Activated CD4-positive, alpha-beta T cell treated with anti-CD3 and anti-CD28 coated beads, Interleukin-2, amount 50 U/mL, for 48 hours (primary cell): ENCODE results near the gene PPT1.

Experiments
- DNase-seq, 2 experiments: peaks; one replicate each; pipeline ENCODE4 v3.0.0-alpha.2; 2020

Gene PPT1

DNA sequence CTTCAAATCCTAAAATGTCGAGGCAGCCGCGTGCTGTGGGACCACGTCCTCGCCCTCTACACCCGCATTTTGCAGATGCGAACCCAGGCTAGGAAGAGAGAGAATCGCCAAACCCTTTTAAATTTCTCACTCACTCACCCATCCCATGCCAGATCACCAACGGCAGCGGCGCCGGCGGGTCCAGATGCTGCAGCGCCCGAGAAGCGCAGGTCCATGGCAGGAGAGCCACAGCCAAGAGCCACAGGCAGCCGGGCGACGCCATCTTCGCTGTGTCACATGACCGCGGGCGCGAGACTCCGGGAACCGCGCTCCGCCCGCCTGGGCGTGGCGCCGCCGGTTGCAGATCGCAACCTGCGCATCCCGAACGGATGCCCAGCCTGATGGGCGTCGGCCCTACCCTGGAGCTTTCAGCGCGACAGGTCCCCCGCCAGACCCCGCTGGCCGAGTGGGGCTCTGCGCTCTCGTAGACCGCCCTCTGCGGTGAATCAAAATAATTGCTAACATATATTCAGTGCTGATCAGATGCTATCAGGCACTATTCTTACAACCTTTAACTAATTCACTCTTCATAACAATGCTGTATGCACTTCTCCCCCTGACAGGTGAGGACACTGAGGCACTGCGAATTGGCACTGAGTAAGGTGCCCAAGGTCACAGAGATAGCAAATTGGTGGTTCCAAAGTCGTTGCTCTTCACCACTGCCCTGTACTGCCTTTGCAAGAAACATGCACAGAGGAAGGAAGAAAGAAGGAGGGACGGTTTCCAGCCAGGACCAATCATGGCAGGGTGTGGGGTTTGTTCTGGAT is at the start of gene PPT1:
Gene PPT1 (minus strand): TSS at position 276 of the 806 bp plus-strand sequence. CDS start 14 bp downstream, at position 262.
- peak; percentile 78 to 85 for DNase-seq

GRCh38 chr1:40143891-40144575 is 47.0 kb upstream of the PPT1 start:
- peak; percentile 52 to 65 for DNase-seq

GRCh38 chr1:40141878-40142535 is 45.0 kb upstream of the PPT1 start:
- no peak for DNase-seq

DNA sequence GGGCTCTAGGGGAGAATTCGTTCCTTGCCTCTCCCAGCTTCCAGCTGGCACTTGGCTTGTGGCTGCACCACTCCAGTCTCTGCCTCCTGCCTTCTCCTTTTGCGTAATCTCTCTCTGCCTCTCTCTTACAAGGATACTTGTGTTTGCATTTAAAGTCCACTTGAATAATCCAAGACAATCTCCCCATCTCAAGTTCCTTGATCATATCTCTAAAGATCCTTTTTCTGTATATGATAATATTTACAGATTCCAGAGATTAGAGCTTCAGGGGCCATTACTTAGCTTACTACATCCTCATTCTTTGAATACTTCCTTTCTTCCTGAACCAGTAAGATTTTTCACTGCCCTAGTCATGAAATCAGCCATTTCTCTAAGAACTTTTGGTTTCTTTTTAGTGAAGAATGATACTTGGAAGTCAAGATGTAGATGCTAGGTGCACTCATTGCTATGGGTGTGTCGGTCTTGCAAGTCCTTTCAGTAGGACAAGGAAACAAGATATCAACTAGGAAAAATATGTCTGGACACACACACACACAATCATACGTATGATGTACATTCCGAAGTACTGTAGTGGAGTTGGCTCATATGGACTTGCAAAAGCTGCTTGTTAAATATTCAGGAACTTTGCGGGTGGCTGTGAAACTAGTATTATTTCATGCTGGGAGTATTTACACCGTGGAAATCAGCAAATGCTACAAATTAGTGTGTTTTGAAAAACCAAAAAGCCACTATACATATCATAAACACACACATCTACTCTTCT is 43.3 kb upstream of the PPT1 start:
- no peak for DNase-seq

GRCh38 chr1:40133839-40134238 is 36.8 kb upstream of the PPT1 start:
- no peak for DNase-seq

DNA sequence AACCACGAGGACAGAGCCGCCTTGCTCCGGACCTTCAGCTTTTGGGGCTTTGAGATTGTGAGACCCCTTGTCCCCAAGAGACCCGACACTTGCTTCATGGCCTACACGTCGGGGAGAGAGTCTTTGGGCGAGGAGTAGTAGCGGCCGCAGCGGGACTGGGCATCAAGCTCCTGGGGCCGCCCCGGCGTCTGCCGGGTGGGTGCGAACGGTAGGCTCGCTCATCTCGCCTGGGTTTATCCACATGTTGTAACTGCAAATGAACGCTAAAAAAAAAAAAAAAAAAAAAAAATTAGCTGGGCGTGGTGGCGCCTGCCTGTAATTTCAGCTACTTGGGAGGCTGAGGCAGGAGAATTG is 36.2 kb upstream of the PPT1 start:
- no peak for DNase-seq

DNA sequence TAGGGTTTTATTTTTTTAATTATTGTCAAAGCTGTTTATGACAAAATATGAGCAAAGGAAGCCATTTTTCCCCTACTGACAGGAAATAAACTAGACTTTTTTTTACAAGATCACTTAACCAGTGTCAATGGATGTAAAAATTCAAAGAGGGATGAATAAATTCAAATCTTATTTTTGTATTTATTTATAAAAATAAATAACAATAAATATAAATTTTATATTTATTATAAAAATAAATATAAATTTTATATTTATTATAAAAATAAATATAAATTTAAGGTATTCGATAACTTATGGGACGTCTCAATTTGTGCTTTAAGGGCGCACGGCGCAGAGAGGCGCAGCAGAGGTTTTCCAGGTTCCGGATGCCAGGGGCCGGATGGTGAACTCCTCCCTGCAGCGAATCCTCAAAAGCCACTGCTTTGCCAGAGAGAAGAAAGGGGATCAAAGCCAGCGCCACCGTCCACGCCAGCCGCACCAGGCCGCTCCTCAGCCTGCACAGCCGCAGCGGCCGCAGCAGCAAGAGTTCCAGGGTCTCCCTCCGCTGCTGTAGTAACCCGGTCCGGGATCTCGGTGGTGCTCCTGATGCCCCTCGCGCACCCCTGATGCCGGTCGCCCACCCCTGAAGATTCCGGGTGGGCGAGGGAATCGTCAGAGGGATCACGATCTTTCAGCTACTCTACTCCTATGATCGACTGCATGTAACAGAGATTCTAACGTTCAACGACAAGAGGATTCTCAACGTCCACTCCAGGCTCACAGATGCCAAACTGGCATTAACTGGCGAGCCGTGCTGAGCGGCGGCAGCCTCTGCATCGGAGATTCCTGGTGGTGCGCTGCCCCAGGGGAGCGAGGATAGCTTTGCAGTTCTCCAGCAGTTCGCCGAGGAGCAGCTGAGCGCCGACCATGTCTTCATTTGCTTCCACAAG is 35.6 kb upstream of the PPT1 start:
- no peak for DNase-seq

DNA sequence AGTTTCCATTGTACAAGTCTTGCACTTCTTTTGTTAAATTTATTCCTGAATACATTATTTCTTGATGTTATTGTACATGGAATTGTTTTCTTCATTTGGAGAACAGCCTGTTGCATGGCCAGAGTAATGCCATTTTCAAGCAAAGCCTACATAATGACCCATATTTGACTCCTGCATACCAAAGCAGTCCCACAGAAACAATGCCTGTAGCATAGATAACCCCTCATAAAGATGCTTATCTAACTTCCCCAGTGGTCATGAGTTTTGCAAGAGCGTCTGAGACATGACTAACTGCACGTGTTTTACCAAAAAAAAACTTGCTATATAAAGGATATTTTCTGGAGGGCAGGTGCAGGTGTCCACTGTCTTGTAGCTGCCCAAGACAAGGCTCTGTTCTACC is 33.8 kb upstream of the PPT1 start:
- DNase-seq: no peak

DNA sequence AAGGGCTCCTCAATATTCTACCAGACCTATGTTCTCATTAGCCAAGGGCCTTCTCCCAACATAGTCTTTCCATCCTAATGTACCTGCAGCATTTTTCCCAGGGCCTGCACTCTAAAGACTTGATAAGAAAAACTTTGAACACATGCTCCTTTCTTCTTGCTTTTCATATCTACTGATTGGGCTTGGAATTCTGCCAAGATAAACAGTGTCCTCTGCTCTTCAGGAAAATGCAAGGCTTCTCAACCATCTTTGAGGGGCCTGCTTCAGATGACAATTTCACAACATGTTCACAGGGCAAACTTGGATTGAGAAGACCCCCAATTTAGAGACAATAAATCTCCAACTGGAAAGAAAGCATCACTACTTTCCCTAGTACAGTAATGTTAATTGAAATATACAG is 25.8 kb upstream of the PPT1 start:
- no peak for DNase-seq

DNA sequence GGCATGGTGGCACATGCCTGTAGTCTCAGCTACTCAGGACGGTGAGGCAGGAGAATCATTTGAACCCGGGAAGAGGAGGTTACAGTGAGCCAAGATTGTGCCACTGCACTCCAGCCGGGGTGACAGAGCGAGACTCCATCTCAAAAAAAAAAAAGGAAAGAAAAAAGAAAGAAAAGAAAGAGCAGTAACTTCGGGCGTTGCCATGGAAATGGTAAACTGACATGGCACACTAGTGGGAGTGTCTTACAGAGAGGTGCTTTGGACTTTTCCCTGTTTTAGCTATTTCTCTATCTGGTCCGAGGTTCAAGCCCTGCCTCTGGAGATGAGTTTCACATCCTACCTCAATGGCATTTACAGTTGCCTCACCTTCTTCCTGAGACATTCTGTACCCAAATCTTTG is 23.1 kb upstream of the PPT1 start:
- no peak for DNase-seq

GRCh38 chr1:40114400-40114799 is 17.3 kb upstream of the PPT1 start:
- DNase-seq: no peak

- DNase-seq: no peak
Measured at GRCh38 chr1:40110389-40110788, 13.3 kb upstream of the PPT1 start.

GRCh38 chr1:40107290-40107959 is 10.4 kb upstream of the PPT1 start:
- no peak for DNase-seq

DNA sequence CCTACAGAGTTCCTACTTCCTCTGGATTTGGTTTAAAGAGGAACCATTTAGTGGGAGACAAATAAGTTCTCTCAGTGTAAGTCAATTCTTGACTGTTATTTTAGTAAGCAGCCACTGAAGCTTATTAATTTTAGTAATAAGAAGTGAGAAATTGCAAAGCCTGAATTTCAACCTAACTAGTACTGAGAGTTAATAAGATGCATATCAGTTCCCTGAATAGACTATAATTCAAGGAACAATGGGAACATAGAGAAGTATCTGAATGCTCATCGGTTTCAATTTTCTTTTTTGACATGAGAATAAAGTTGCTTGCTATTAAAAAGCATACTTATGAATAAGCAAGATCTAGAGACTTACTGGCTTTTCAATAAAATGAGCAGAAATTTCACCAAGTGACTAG is 8.0 kb upstream of the PPT1 start:
- DNase-seq: no peak

DNA sequence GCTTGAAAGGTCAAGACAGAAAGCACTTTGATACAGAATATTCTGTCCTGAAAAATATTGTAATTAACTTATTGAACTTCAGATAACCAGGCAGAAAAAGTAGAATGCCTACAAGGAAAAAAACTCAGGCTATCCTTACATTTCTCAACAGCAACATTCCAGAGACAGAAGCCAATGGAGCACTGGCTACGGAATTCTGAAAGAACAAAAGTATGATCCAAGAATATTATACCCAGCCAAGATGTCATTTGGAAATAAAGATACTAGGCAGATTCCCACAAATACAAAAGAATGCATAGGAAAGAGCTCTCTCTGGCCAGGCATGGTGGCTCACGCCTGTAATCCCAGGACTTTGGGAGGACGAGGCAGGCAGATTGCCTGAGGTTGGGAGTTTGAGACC is 5.8 kb upstream of the PPT1 start:
- no peak for DNase-seq

GRCh38 chr1:40102038-40102437 is 5.0 kb upstream of the PPT1 start:
- DNase-seq: no peak

DNA sequence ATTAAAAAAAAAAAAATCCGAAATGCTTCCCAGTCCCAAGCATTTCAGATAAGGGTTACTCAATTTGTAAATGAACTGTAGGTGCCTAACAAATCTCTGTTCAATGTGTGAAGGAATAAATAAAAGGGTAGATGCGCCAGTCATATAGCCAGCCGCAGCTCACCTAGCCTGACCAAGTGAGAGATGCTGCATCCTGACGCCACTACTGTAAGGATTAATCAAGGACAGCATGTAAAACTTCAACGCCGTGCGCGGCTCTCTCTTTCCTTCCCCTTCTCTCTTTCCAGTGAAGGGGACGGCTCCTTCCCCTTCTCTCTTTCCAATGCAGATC is 441 bp downstream of the PPT1 start:
- no peak for DNase-seq

- DNase-seq: no peak
Measured at GRCh38 chr1:40095806-40096205, 1.2 kb downstream of the PPT1 start.

- no peak for DNase-seq
Measured at GRCh38 chr1:40094466-40095110, 2.5 kb downstream of the PPT1 start.

DNA sequence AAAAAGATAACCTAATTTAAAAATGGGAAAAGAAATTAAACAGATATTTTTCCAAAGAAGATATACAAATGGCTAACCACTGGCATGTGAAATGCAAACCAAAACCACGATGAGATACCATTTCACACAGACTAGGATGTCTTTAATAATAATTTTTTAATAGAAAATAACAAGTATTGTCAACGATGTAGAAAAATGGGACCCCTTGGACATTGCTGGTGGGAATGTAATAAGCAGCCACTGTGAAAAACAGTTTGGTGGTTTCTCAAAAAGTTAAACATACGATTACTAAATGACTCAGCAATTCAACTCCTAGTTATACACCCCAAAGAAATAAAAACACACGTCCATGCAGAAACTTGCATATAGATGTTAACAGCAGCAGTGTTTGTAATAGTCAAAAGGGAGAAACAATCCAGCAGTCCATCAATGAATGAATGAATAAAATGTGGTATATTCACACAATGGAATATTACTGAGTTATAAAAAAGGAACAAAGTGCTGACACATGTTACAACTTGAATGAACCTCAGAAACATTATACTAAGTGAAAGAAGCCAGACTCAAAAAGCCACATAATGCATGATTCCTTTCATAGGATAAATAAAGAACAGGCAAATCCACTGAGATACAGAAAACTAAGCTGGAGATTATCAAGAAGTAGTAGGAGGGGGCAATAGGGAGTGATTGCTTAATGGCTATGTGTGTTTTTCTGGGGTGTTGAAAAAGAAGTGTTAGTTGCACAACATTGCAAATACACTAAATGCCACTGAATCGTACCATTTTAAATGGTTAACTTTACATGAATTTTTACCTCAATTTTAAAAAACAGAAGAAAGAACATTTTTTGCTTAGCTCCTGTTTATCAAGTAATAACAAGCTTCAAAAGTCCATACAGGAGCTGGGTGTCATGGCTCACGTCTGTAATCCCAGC is 4.1 kb downstream of the PPT1 start:
- DNase-seq: no peak
